Measurements from ENCODE around the gene HOXC9.

HOXC9 gene

DNA sequence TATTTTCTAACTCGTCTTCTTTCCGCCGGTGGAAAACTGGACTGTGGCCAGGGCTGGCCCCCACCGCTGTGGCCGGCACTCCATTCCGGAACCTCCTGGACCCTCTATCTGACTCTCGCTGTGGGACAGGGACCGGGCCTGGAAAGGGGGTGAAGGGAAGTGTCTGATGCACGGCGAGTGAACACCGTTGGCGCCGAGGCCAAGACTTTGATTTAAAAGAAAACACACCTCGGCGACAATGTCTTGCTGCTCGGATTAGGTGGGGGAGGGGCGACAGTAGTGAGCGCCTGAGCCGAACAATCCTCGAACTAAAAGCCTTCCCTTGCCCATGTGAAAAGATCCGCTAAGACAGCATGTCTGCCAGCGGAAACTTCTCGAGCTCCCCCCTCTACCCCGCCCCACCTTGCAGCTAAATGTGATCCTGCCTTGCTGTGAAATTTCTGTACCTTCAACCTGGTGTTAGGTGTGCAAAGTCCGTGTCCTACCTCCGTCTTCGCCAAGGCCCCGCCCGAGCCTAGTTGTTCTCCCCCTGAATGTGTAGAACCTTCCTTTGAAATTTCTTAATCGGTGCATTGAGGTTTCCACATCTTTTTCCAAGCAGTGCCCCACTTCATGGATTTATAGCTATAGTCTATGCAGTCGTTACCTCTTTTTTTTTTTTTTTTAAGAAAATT lies 24.3 kb upstream of the HOXC9 start:
- DNase-seq, result no peak

DNA sequence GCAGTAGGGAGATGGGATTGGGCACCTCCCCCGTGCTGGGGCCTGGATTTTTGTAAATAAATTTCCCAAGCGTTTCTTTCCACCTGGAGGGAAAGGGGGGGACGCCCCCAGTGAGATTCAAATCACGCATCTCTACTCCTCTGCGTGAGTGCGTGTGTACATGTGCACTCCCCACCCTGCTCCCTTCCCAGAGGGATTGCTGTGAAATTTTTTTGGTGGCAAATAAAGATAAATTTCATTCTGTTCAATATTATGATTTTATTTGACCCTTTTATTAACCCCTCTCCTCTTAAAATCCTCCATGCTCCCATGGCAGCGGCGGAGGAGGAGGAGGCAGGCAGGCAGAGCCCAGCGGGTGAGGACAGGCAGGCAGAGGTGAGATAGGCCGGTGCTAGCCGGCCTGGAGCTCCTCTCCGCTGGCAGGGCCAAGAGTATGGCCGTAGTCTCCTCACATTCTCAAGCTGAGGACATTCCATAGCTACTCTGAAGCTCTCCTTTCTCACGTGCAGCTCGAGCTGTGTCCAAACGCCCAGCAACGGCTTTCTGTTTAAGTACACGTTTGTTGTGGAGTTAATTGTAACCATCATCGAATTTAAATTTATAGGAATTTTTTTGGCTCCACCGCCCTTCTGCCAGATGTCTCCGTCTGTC lies 23.7 kb upstream of the HOXC9 start:
- no peak for DNase-seq

GRCh38 chr12:53976823-53977595 lies 23.0 kb upstream of the HOXC9 start:
- no peak for DNase-seq

DNA sequence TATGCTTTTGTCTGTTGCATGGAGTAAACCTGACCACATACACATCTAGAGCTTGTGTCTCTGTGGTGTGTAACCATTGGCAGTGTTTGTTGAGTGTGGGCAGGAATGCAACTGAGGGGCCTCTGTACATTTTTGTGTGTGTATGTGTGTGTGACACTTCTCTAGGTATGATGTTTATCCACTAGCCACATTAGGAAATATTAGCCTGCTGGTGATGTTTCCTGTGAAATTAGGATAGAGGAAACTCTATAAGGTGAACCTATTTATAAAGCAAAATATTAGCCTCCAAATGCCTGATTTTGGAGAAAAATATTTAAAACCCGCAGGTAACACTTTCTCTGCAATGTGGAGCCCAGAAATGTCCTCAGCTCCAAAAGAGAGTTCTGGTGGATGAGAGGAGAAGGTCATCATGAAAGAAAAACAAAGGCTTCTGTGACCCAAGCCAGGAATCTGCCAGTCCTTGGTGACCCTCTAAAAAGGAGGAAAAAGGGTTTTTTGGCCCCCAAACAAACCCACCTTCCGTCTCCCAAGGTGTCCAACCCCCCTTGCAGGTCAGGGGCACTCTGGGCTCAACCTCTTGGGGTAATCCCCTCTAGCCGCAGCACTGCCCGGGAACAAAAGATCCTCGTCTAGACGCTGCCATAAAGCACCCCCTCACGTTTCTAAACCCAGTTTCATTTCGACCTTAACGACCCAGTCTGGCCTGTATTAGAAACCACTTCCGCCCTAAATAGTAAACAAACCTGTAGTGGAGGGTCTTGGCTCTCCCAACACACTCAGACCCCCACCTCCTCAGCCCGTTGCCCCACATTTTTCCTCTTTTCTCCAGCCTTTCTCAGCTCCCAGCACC lies 22.1 kb upstream of the HOXC9 start:
- no peak for DNase-seq

- no peak for DNase-seq
Observed at GRCh38 chr12:53978477-53979356, 21.2 kb upstream of the HOXC9 start.

GRCh38 chr12:53980104-53980801 lies 19.7 kb upstream of the HOXC9 start:
- DNase-seq, result no peak

DNA sequence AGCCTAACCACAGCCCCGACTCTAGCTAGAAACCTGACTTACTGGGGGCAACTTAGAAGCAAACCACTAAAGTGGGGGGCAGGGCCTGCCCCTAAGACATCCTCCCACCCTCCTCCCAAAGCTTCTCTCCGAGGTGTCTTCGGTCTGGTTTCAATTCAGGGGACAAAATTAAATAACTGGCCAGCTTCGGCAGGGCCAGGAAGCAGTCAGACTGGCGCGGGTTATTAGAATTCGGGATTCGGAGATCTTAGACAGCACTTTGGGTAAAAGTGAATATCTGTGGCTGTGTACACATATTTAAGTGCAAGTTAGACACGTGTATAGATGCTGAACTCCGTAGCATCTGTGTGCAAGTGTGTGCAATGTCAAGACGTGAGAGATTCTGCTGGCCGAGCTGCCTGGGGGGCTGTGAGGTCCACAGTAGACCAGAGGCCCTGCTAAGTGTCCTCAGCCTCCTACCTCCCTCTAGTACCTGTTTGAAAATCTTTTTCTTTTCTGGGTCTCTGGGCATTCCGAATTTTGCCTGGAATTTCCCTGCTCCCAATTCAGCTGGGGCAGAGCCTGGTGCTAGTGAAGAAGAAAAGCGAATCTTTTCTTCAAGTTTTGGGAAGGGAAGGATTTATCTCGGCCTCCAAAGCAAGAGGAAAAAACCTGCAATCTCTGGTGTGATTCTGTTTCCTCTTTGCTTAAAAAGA lies 19.0 kb upstream of the HOXC9 start:
- no peak for DNase-seq

- no peak for DNase-seq
Observed at GRCh38 chr12:53981634-53982565, 18.1 kb upstream of the HOXC9 start.

DNA sequence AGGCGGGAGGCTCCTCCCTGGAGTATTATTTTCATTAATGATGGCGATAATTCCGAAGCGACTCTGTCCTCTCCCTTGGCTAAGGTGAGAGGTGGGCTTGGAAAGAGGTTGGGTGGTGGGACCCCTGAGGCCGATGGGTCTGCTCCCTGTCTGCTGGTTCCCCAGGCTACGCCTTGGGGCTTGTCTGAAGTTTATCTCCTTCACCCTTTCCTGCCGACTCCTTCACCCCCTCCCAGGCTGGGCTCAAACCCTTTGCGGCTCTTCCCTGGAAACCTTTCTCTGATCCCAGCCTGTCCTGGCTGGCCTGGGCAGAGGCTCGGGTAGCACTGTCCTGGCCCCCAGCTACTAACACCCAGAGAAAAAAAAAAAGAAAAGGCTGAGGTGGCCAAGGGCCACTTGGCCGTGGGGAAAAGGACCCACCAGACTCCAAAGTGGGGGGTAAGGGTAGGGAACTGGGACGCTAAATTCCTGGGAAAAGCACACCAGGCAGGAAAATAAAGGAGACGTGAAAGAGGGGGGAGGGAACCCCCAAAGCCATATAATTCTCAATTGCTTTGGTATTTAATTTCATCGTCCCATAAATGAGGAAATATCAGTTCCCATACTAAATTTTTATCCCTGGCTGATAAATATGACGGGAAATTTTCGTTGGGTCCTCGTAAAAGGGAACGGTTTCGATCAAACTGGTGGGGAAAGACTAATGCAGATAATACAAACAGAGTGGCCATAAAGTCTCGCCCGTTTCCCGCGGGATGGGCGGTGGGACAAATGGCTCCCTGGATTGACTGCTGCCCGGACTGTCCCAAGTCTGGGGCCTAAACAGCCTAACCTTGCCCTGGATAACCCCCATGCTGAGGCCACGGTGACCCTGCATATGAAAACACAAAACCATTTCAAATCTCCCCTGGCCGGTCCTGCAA lies 17.1 kb upstream of the HOXC9 start:
- DNase-seq, result no peak

GRCh38 chr12:53983568-53983949 lies 16.4 kb upstream of the HOXC9 start:
- no peak for DNase-seq

- DNase-seq, result no peak
Observed at GRCh38 chr12:53983950-53984572, 15.9 kb upstream of the HOXC9 start.

DNA sequence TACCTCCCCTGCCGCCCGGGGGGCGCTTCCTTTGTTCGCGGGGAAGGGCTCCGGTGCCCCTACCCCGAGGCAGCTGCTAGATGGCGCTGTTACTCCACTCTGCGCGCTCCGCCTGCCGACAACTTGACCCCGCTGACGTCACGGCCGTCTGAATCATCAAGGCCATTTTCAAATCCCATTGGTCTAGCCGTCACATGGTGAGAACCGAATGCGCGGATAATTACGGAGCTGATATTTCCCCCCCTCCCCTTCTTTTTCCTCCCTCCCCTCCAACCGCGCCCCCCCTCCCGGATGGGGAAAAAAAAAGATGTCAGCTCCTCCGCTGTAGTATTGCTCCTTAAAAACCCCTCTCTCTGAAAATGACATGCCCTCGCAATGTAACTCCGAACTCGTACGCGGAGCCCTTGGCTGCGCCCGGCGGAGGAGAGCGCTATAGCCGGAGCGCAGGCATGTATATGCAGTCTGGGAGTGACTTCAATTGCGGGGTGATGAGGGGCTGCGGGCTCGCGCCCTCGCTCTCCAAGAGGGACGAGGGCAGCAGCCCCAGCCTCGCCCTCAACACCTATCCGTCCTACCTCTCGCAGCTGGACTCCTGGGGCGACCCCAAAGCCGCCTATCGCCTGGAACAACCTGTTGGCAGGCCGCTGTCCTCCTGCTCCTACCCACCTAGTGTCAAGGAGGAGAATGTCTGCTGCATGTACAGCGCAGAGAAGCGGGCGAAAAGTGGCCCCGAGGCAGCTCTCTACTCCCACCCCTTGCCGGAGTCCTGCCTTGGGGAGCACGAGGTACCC lies 14.9 kb upstream of the HOXC9 start, which contains the start of gene HOXC10:
Gene HOXC10 (plus strand): TSS at position 246 of the 791 bp plus-strand sequence. CDS start 114 bp downstream, at position 360.
- peak in 18 of 56 donors; percentile 1 to 58 (median 14) for DNase-seq

DNA sequence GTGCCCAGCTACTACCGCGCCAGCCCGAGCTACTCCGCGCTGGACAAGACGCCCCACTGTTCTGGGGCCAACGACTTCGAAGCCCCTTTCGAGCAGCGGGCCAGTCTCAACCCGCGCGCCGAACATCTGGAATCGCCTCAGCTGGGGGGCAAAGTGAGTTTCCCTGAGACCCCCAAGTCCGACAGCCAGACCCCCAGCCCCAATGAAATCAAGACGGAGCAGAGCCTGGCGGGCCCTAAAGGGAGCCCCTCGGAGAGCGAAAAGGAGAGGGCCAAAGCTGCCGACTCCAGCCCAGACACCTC lies 14.3 kb upstream of the HOXC9 start:
- no peak for DNase-seq

GRCh38 chr12:53985994-53986685 lies 13.8 kb upstream of the HOXC9 start:
- no peak for DNase-seq

All from amygdala (tissue), 56 donors.